ENCODE results near the gene ANKAR.
"Not testable (repeated sequence)": the region's sequence is repeated elsewhere in the genome, so short reads cannot be mapped to it uniquely, and the experiment has no call there.

The ANKAR gene

DNA sequence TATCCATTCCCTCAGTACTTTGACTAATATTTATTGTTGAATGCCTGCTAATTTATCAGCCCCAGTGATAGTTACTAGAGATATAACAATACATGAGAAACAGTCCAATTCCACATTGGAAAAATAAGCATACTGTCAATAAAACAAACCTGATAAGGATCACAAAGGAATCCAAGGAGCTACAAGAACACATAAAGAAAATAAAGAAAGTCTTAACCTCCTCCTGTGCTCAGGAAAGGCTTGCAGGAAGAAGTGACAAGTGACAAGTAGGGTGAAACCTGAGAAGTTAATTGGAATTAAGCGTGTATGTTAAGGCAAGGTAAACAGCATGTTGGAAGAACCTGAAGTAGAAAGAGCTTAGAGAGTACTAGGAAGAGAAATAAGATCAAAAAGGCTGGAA is 33.5 kb upstream of the ANKAR start:
- Histone ChIP-seq H3K9me3 (replicated peaks; ENCODE audit: low read length) (no peaks in the 10 kb centered on the region), H3K4me3 (ENCODE audit: low read length) (no peak overlapping the region), H3K4me1 (ENCODE audit: control insufficient read depth, insufficient read depth, low read length) (no peaks in the 10 kb centered on the region), H3K4me2 (ENCODE audit: low read length) (no peak overlapping the region), H3K9ac (ENCODE audit: low read depth, low read length) (no peak overlapping the region), H3K27me3 (ENCODE audit: control insufficient read depth, insufficient read depth, low read length) (no peaks in the 10 kb centered on the region), H3K36me3 (ENCODE audit: insufficient read depth, low read length) (no peaks in the 10 kb centered on the region)

DNA sequence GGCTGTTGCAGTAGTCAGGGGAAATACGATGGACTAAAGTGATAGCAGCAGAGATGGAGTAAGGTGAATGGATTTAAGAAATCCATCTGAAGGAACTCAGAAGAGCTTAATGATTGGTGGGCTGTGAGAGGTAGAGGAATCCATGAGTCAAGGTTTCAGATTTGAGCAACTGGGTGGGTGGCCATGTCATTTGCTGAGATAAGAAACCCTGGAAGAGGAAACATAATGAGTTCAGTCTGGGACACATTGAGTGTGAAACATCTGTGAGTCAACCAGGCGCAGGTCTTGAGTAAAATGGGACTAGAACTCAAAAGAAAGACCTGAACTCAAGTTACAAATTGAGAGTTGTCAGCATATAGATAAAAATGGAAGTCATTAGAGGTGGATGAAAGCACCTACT is 32.9 kb upstream of the ANKAR start:
- Histone ChIP-seq H3K27me3 (ENCODE audit: control insufficient read depth, insufficient read depth, low read length) (no peaks in the 10 kb centered on the region), H3K9me3 (replicated peaks; ENCODE audit: low read length) (no peaks in the 10 kb centered on the region), H3K36me3 (ENCODE audit: insufficient read depth, low read length) (no peaks in the 10 kb centered on the region), H3K4me2 (ENCODE audit: low read length) (no peak overlapping the region), H3K9ac (ENCODE audit: low read depth, low read length) (no peak overlapping the region), H3K4me1 (ENCODE audit: control insufficient read depth, insufficient read depth, low read length) (no peaks in the 10 kb centered on the region), H3K4me3 (ENCODE audit: low read length) (no peak overlapping the region)

DNA sequence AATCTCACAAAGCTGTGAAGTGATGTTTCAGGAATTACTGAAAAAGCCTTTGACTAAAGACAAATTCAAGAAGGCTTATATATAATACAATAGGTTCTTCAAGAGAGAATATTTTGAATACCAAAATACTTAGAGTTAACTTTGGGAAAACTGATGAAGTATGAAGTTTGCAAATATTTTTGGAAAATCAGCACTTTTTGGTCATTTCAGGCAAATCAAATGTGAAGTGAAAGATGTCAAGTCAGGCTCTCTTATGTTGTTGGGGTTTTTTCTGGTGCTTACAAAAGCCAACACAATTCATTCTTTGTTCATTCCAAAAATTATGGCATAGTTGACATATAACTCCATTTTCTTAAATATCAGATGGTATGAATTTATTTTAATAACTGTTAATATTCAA is 27.9 kb upstream of the ANKAR start:
- no peaks in the 10 kb centered on the region for H3K9me3 ChIP-seq (replicated peaks; ENCODE audit: low read length)
- no peak overlapping the region for H3K4me3 ChIP-seq (ENCODE audit: low read length)
- H3K4me2 ChIP-seq (ENCODE audit: low read length), result no peak overlapping the region
- no peaks in the 10 kb centered on the region for H3K36me3 ChIP-seq (ENCODE audit: insufficient read depth, low read length)
- no peaks in the 10 kb centered on the region for H3K27me3 ChIP-seq (ENCODE audit: control insufficient read depth, insufficient read depth, low read length)
- H3K9ac ChIP-seq (ENCODE audit: low read depth, low read length), result no peak overlapping the region
- H3K4me1 ChIP-seq (ENCODE audit: control insufficient read depth, insufficient read depth, low read length), result no peaks in the 10 kb centered on the region

DNA sequence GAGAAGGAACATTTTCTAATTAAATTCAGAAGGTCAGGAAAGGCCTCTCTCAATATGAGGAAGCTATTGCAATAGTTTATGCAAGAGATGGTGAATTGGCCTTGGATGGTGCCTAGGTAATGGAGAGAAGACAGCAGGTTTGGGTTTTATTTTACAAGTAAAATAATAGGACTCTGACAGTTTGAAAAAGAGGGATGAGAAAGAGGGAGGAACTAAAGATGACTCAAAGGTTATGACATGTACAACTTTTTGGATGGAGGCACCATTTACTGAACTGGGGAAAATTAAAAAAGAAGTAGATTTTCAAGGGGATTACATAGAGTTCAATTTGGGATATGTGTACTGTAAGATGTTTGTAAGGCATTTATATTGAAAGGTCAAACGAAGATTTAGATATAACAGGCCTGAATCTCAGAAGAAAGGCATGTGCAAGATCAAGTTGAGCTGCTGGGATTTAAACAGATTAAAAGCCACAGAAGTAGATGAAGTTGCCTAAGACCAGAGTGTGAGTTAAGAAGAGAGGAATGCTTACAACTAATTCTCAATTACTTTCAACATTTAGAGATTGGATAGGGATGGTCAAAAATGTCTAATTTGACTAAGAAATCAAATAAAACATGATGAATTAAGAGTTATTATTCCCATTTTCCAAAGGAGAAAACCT is 25.5 kb upstream of the ANKAR start:
- no peak overlapping the region for H3K4me2 ChIP-seq (ENCODE audit: low read length)
- no peaks in the 10 kb centered on the region for H3K4me1 ChIP-seq (ENCODE audit: control insufficient read depth, insufficient read depth, low read length)
- H3K9ac ChIP-seq (ENCODE audit: low read depth, low read length), result no peak overlapping the region
- no peaks in the 10 kb centered on the region for H3K36me3 ChIP-seq (ENCODE audit: insufficient read depth, low read length)
- no peaks in the 10 kb centered on the region for H3K27me3 ChIP-seq (ENCODE audit: control insufficient read depth, insufficient read depth, low read length)
- no peaks in the 10 kb centered on the region for H3K9me3 ChIP-seq (replicated peaks; ENCODE audit: low read length)
- no peak overlapping the region for H3K4me3 ChIP-seq (ENCODE audit: low read length)

DNA sequence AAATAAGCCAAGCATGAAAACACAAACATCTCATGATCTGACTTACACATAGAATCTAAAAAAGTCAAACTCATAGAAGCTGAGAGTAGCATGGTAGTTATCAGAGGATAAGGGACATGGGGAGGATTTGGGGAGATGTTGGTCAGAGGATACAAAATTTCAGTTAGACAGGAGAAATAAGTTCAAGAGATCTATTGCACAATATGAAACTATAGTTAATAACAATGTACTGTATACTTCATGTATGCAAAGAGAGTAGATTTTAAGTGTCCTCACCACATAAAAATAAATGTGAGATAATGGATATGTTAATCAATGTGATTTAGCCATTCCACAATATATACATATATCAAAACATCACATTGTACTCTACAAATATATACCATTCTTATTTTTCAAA is 23.2 kb upstream of the ANKAR start:
- Histone ChIP-seq H3K9me3 (replicated peaks; ENCODE audit: low read length) (no peaks in the 10 kb centered on the region), H3K36me3 (ENCODE audit: insufficient read depth, low read length) (no peaks in the 10 kb centered on the region), H3K4me3 (ENCODE audit: low read length) (no peak overlapping the region), H3K27me3 (ENCODE audit: control insufficient read depth, insufficient read depth, low read length) (no peaks in the 10 kb centered on the region), H3K4me1 (ENCODE audit: control insufficient read depth, insufficient read depth, low read length) (no peaks in the 10 kb centered on the region), H3K9ac (ENCODE audit: low read depth, low read length) (no peak overlapping the region), H3K4me2 (ENCODE audit: low read length) (no peak overlapping the region)

DNA sequence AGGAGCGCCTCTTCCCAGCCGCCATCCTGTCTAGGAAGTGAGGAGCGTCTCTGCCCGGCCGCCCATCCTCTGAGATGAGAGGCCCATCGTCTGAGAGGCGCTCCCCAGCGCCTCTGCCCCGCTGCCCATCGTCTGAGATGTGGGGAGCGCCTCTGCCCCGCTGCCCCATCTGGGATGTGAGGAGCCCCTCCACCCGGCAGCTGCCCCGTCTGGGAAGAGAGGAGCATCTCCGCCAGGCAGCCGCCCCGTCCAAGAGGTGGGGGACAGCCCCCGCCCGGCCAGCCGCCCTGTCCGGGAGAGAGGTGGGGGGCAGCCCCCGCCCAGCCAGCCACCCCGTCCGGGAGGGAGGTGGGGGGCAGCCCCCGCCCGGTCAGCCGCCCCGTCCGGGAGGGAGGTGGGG is 21.0 kb upstream of the ANKAR start:
- H3K9me3 ChIP-seq (replicated peaks; ENCODE audit: low read length); H3K4me1 ChIP-seq (ENCODE audit: control insufficient read depth, insufficient read depth, low read length); H3K27me3 ChIP-seq (ENCODE audit: control insufficient read depth, insufficient read depth, low read length): not testable (repeated sequence)

DNA sequence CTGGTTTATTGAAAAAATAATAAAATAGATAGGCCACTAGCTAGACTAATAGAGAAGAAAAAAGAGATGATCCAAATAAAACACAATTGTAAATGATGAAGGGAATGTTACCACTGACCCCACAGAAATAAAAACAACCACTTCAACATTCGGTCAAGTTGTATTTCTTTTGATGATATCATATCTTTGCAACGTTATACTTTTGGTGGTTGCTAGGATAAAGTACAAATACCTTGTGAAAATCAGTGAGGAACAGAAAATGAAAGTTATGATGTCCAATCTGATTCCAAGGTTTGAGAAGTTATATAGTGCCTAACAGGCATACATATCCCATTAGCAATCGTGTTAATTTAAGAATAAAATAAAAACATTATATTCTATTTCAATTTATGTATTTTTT is 19.8 kb upstream of the ANKAR start:
- H3K4me2 ChIP-seq (ENCODE audit: low read length), result no peak overlapping the region
- no peaks in the 10 kb centered on the region for H3K9me3 ChIP-seq (replicated peaks; ENCODE audit: low read length)
- no peaks in the 10 kb centered on the region for H3K36me3 ChIP-seq (ENCODE audit: insufficient read depth, low read length)
- H3K4me1 ChIP-seq (ENCODE audit: control insufficient read depth, insufficient read depth, low read length), result no peaks in the 10 kb centered on the region
- no peak overlapping the region for H3K4me3 ChIP-seq (ENCODE audit: low read length)
- no peak overlapping the region for H3K9ac ChIP-seq (ENCODE audit: low read depth, low read length)
- H3K27me3 ChIP-seq (ENCODE audit: control insufficient read depth, insufficient read depth, low read length), result no peaks in the 10 kb centered on the region

More for the DNA sequence above, 21.0 kb upstream of the ANKAR start:
- H3K4me3 ChIP-seq (ENCODE audit: low read length); H3K36me3 ChIP-seq (ENCODE audit: insufficient read depth, low read length); H3K4me2 ChIP-seq (ENCODE audit: low read length); H3K9ac ChIP-seq (ENCODE audit: low read depth, low read length): not testable (repeated sequence)

DNA sequence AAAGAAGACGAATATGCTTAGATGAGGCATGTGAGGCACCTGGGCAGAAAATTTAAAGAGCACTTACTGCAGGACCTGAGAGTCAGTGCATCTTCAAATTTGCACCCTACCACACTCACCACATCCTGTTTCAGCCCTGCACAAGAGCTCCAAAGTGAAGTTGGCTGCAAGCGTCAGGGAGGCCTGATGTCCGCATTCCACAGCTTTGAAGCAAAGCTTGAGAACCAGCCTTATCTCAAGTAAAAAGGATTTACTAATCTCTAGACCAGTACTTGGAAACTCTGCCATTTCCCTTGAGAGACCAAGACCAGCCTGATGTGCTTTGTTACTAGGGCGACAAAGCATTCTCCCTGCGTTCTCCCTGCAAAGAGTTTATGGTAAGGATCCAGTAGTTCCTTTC is 16.6 kb upstream of the ANKAR start:
- Histone ChIP-seq H3K4me1 (ENCODE audit: control insufficient read depth, insufficient read depth, low read length) (peaks cover 12% of the 10 kb centered on the region), H3K9ac (ENCODE audit: low read depth, low read length) (no peak overlapping the region), H3K4me2 (ENCODE audit: low read length) (no peak overlapping the region), H3K9me3 (replicated peaks; ENCODE audit: low read length) (no peaks in the 10 kb centered on the region), H3K27me3 (ENCODE audit: control insufficient read depth, insufficient read depth, low read length) (no peaks in the 10 kb centered on the region), H3K36me3 (ENCODE audit: insufficient read depth, low read length) (no peaks in the 10 kb centered on the region), H3K4me3 (ENCODE audit: low read length) (no peak overlapping the region)

DNA sequence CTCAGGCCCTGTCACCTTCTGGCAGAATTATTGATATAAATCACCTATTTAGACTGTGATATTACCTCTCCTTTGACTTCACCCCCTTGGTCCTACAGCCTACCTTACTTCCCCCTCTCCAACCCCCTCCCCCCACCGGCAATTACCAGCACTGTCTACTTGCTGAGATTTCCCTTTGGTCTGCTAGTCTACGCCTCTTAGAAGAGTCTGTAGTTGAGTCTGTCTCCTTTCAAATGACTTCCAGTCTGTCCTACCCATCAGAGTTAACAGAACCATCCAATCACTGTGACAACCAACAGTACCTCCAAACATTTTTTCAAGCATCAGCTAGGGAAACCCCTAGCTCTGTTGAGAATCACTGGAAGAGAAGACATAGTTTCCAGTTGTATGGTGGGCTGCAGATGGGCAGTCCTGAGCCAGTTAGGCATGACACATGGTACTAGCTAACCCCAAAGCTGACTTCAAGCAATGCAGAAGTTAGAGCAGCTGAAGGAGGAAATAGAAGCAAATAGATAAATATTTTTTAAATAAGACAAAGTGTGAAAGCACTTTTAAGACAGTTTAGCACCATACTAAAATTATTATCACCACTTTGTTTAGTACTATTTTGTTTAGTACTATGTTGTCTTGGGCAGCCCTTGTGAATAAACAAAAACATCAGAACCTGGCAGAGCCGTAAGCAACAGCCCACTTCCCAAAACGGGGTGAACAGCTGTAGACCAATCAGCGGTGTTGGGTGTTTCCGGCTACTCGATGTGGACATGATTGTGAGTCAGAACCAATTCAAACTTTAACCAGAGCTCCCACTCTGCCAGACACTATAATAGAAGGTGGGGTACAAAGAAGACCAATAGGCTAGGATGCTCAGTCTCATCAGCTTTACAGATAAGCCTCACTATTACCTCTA is 15.9 kb upstream of the ANKAR start:
- Histone ChIP-seq H3K36me3 (ENCODE audit: insufficient read depth, low read length) (no peaks in the 10 kb centered on the region), H3K9me3 (replicated peaks; ENCODE audit: low read length) (no peaks in the 10 kb centered on the region), H3K27me3 (ENCODE audit: control insufficient read depth, insufficient read depth, low read length) (no peaks in the 10 kb centered on the region), H3K4me3 (ENCODE audit: low read length) (no peak overlapping the region), H3K4me1 (ENCODE audit: control insufficient read depth, insufficient read depth, low read length) (peaks cover 12% of the 10 kb centered on the region), H3K4me2 (ENCODE audit: low read length) (no peak overlapping the region), H3K9ac (ENCODE audit: low read depth, low read length) (no peak overlapping the region)

DNA sequence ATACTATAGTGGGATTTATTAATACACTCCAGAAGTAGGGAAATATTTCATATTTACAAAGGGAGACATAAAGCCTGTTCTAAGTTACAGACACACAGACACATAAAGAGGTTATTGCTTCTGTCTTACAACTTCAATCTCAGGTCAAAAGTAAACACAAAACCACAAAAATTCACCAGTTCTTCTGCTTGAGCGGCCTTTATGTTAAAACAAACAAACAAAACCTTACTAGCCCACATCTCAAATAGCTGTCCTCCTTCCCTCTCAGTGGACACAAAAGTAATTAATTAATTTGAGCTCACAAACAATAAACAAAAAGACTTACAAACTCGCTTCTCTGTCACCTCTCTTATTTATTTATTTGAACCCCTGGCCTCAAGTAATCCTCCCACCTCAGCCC is 14.7 kb upstream of the ANKAR start:
- peaks cover 12% of the 10 kb centered on the region for H3K4me1 ChIP-seq (ENCODE audit: control insufficient read depth, insufficient read depth, low read length)

DNA sequence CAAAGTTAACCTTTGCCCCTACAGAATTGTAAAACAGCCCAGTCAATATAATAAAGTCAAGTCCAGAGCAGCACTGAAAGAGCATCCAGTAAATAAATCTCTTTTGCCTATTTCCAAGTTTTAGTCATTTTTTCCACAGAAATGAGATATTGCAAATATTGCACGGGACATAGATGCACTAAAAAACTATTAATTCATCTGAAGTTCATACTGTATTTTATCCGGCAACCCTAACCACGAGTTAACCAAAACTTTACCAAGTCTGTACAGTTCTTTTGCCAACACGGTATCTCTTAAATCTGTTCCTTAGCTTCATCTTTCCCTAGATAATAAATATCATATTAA is 13.7 kb upstream of the ANKAR start:
- H3K9me3 ChIP-seq (replicated peaks; ENCODE audit: low read length), result no peaks in the 10 kb centered on the region
- peaks cover 12% of the 10 kb centered on the region for H3K4me1 ChIP-seq (ENCODE audit: control insufficient read depth, insufficient read depth, low read length)
- H3K4me3 ChIP-seq (ENCODE audit: low read length), result no peak overlapping the region
- peak overlapping the region; percentile 40 for H3K9ac ChIP-seq (ENCODE audit: low read depth, low read length)
- peaks cover 2% of the 10 kb centered on the region for H3K36me3 ChIP-seq (ENCODE audit: insufficient read depth, low read length)
- no peaks in the 10 kb centered on the region for H3K27me3 ChIP-seq (ENCODE audit: control insufficient read depth, insufficient read depth, low read length)
- H3K4me2 ChIP-seq (ENCODE audit: low read length), result peak overlapping the region; percentile 66

More for the DNA sequence above, 14.7 kb upstream of the ANKAR start:
- Histone ChIP-seq H3K4me2 (ENCODE audit: low read length) (no peak overlapping the region), H3K36me3 (ENCODE audit: insufficient read depth, low read length) (no peaks in the 10 kb centered on the region), H3K4me3 (ENCODE audit: low read length) (no peak overlapping the region), H3K27me3 (ENCODE audit: control insufficient read depth, insufficient read depth, low read length) (no peaks in the 10 kb centered on the region), H3K9ac (ENCODE audit: low read depth, low read length) (no peak overlapping the region), H3K9me3 (replicated peaks; ENCODE audit: low read length) (no peaks in the 10 kb centered on the region)

All from skeletal muscle satellite cell (primary cell).